Activated naive CD8-positive, alpha-beta T cell treated with anti-CD3 and anti-CD28 coated beads, Interleukin-2, amount 50 U/mL, for 24 hours (primary cell): Measurements from ENCODE around the gene ZNF516.

Experiments used
- ATAC-seq: fragments of 150-1000 bp; cut with Tn5 transposase; one replicate; pipeline ENCODE4 v1.10.0; 2021
- DNase-seq: peaks from one replicate; pipeline ENCODE4 v3.0.0; 2021
- H3K27ac Mint-ChIP-seq: one replicate; pipeline ENCODE4 v1.8.0; 2021; ENCODE audit warnings: mild to moderate bottlenecking, mixed read lengths
- H3K27me3 Mint-ChIP-seq: one replicate; pipeline ENCODE4 v1.8.0; 2021; ENCODE audit warnings: mixed read lengths
- H3K36me3 Mint-ChIP-seq: one replicate; pipeline ENCODE4 v1.8.0; 2021; ENCODE audit warnings: low read depth, mixed read lengths
- H3K4me1 Mint-ChIP-seq: one replicate; pipeline ENCODE4 v1.8.0; 2021; ENCODE audit warnings: mixed read lengths
- H3K4me3 Mint-ChIP-seq: one replicate; pipeline ENCODE4 v1.8.0; 2021; ENCODE audit warnings: mild to moderate bottlenecking, moderate library complexity, mixed read lengths
- H3K9me3 Mint-ChIP-seq: one replicate; pipeline ENCODE4 v1.8.0; 2021; ENCODE audit warnings: mixed read lengths

ZNF516 gene

DNA sequence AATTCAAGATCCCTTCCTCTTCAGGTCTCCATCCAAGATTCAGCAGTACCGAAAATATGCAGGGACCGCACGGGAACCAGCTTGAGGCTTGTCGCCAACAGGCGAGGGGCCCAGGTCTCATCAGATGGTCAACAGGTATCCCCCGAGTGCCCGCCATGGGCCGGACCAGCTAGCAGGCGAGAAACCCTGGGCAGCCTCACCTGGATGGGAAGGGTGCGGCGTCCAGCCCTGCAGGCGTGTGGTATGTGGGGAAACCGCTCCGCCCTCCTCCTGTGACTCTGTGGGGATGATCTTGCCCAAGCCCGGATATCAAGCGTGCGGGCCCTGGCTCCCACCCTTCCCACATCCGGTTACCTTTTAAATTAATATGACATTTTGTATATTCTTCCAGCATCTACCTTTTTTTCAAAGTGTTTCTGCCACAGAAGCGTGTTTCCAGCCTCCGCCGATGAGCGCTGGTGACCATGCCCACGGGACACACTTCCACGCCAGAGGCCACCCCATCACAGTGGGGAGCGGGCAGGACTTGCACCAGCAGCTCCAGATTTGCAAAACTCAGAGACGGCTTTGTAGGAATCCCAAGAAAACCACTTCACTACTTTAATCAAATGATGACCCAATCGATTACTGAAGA, 33.2 kb downstream of the ZNF516 start:
- Mint-ChIP-seq H3K4me1 (peaks cover 18% of the 10 kb centered on the region), H3K27me3 (no peaks in the 10 kb centered on the region), H3K27ac (no peak overlapping the region), H3K9me3 (no peaks in the 10 kb centered on the region), H3K36me3 (no peaks in the 10 kb centered on the region), H3K4me3 (no peak overlapping the region)
- no peak for ATAC-seq
- no peak for DNase-seq

DNA sequence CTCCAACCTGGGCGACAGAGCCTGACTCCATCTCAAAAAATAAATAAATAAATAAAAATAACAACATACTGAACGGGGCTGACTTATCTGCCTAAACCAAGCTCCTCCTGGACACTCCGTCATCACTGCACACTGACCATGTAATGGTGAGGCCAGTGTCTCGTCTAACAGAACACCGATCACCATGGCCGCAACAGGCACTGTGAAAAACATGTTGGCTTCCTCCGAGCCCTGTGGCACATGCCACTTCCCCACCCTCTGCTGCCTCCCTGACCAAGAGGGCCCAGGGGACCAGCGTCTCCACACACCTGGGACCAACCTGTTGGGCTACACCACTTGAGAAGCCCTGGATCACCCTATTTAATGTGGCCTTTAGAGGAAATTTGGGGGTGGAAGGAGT, 33.9 kb downstream of the ZNF516 start:
- Mint-ChIP-seq H3K27ac (no peak overlapping the region), H3K36me3 (no peaks in the 10 kb centered on the region), H3K9me3 (no peaks in the 10 kb centered on the region), H3K4me1 (peaks cover 17% of the 10 kb centered on the region), H3K27me3 (no peaks in the 10 kb centered on the region), H3K4me3 (no peak overlapping the region)
- DNase-seq (no peak), ATAC-seq (no peak)

- no peak for DNase-seq
- Mint-ChIP-seq H3K4me1 (peaks cover 17% of the 10 kb centered on the region), H3K4me3 (no peak overlapping the region), H3K9me3 (no peaks in the 10 kb centered on the region), H3K27ac (no peak overlapping the region), H3K36me3 (no peaks in the 10 kb centered on the region), H3K27me3 (no peaks in the 10 kb centered on the region)
- ATAC-seq: no peak
Observed at GRCh38 chr18:76460482-76460881, 34.6 kb downstream of the ZNF516 start.

GRCh38 chr18:76459687-76460350, 35.2 kb downstream of the ZNF516 start:
- Mint-ChIP-seq H3K9me3 (no peaks in the 10 kb centered on the region), H3K4me3 (no peak overlapping the region), H3K4me1 (peaks cover 21% of the 10 kb centered on the region), H3K27ac (no peak overlapping the region), H3K27me3 (no peaks in the 10 kb centered on the region), H3K36me3 (no peaks in the 10 kb centered on the region)
- ATAC-seq (no peak), DNase-seq (no peak)

GRCh38 chr18:76459312-76459686, 35.7 kb downstream of the ZNF516 start:
- ATAC-seq (no peak), DNase-seq (no peak)
- Mint-ChIP-seq H3K27ac (no peak overlapping the region), H3K9me3 (no peaks in the 10 kb centered on the region), H3K36me3 (no peaks in the 10 kb centered on the region), H3K4me1 (peaks cover 25% of the 10 kb centered on the region), H3K27me3 (no peaks in the 10 kb centered on the region), H3K4me3 (no peak overlapping the region)

DNA sequence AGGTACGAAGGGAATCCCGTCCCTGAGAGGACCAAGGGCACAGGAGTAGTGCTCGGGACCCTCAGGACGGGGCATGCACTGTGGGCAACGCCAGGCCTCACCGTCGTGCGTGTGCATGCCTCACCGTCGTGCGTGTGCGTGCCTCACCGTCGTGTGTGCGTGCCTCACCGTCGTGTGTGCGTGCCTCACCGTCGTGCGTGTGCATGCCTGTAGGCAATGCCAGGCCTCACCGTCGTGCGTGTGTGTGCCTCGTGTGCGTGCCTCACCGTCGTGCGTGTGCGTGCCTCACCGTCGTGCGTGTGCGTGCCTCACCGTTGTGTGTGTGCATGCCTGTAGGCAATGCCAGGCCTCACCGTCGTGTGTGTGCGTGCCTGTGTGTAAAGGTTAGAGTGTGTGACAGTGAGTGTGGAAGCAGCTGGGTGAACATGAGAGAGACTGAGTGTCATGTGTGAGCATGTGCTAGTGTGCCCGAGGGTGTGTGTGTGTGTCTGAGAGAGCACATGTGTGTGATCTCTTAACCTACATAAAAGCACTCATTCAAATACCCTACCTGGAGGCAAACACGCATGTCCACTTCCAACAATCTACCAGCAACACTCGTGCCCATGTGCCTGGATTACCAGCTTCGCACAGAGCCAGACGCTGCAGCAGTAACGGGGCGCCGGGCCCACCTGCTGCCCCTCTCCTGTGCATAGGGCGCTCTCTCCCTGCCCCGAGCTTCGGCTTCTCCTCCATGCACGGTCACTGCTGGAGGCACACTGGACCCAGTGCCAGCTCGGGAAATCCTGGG, 36.3 kb downstream of the ZNF516 start:
- H3K27me3 Mint-ChIP-seq: no peaks in the 10 kb centered on the region
- ATAC-seq (no peak), DNase-seq (no peak)
- no peak overlapping the region for H3K27ac Mint-ChIP-seq
- peaks cover 27% of the 10 kb centered on the region for H3K4me1 Mint-ChIP-seq
- no peaks in the 10 kb centered on the region for H3K9me3 Mint-ChIP-seq
- H3K36me3 Mint-ChIP-seq: no peaks in the 10 kb centered on the region
- H3K4me3 Mint-ChIP-seq: no peak overlapping the region

DNA sequence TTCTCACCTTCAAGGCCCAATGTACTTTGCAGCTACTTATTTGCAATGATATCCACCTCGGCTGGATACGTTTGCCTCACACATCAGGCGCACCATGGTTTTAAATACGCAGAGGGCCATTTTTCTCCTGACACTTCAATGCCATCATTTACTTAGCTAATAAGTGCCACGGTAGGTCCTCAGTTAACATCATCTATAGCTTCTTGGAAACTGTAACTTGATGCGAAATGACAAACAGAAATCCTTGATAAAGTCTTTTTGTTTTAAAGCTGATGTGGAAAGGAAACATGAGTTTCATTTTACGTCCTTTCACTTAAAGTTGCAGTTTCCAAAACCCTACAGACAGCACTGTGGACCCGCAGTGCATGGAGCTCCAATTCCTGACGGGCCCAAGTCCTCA, 37.1 kb downstream of the ZNF516 start:
- no peak overlapping the region for H3K27ac Mint-ChIP-seq
- H3K4me3 Mint-ChIP-seq: no peak overlapping the region
- no peaks in the 10 kb centered on the region for H3K9me3 Mint-ChIP-seq
- no peaks in the 10 kb centered on the region for H3K36me3 Mint-ChIP-seq
- no peak for ATAC-seq
- peaks cover 29% of the 10 kb centered on the region for H3K4me1 Mint-ChIP-seq
- H3K27me3 Mint-ChIP-seq: no peaks in the 10 kb centered on the region
- DNase-seq: no peak

GRCh38 chr18:76457475-76457874, 37.6 kb downstream of the ZNF516 start:
- peaks cover 34% of the 10 kb centered on the region for H3K4me1 Mint-ChIP-seq
- H3K9me3 Mint-ChIP-seq: no peaks in the 10 kb centered on the region
- ATAC-seq: no peak

GRCh38 chr18:76456823-76457222, 38.2 kb downstream of the ZNF516 start:
- Mint-ChIP-seq H3K4me1 (peaks cover 40% of the 10 kb centered on the region), H3K27ac (no peak overlapping the region), H3K9me3 (no peaks in the 10 kb centered on the region), H3K4me3 (no peak overlapping the region), H3K27me3 (no peaks in the 10 kb centered on the region), H3K36me3 (no peaks in the 10 kb centered on the region)
- no peak for DNase-seq
- ATAC-seq: no peak

More at GRCh38 chr18:76457475-76457874, 37.6 kb downstream of the ZNF516 start:
- Mint-ChIP-seq H3K27me3 (no peaks in the 10 kb centered on the region), H3K27ac (no peak overlapping the region), H3K4me3 (no peak overlapping the region), H3K36me3 (no peaks in the 10 kb centered on the region)
- no peak for DNase-seq

DNA sequence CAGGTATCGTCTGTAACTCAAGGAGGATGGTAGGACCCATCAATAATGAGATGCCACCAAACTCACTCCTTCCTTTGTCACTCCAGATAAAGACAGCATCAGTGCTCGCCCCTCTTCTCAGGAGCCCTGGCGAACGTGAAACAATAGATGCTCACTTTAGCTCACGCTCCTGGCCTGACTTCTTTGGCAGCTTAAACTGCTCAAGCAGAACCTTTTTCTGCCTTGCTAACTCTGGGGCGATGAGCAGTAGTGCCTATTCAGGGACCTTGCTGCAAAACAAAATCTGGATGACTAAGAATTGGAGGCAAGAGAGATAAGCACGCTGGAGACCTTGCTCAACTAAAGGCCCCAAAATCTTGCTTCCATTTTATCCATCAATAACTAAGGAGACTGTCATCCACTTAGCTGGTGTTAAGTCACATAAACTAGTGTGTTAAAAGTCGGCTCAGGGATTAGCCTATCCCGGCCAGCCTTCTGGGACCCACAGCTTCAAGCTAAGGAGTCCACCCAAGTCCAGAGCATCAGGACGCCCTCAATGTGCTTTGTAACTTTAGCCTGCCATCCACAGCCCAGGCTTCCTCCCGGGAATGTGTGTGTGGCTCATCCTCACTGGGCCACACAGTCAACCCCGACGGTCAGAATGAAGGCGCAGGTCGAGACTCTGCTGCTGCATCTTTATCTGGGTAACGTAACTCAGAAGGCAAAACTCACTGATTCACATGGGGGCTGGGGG, 38.9 kb downstream of the ZNF516 start:
- Mint-ChIP-seq H3K4me3 (no peak overlapping the region), H3K9me3 (no peaks in the 10 kb centered on the region), H3K27me3 (no peaks in the 10 kb centered on the region), H3K4me1 (peaks cover 47% of the 10 kb centered on the region), H3K27ac (no peak overlapping the region), H3K36me3 (no peaks in the 10 kb centered on the region)
- DNase-seq: no peak
- no peak for ATAC-seq

- Mint-ChIP-seq H3K27me3 (no peaks in the 10 kb centered on the region), H3K27ac (no peak overlapping the region), H3K9me3 (no peaks in the 10 kb centered on the region), H3K36me3 (no peaks in the 10 kb centered on the region), H3K4me1 (peaks cover 54% of the 10 kb centered on the region), H3K4me3 (no peak overlapping the region)
- DNase-seq: no peak
- ATAC-seq: no peak
Observed at GRCh38 chr18:76455003-76455676, 39.9 kb downstream of the ZNF516 start.

DNA sequence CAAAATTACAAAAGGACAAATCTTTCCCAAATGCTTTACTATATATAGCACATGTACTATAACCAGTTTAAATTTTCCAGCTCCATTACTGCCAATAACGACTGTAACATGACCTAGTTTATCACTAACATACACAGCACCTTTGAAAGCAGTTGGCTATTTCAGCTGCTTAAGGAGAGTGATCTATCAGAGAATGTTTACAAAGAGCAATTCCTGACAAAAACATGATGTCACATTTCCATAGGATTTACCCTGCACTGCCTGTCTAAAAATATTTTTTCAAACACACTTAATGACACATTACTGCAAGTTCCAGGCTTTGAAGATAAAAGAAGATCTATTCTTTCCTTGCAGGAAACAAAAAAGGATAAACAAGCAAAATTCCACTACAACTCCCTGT, 40.6 kb downstream of the ZNF516 start:
- ATAC-seq (no peak), DNase-seq (no peak)
- Mint-ChIP-seq H3K36me3 (no peaks in the 10 kb centered on the region), H3K4me3 (no peak overlapping the region), H3K4me1 (peaks cover 61% of the 10 kb centered on the region), H3K27ac (no peak overlapping the region), H3K9me3 (no peaks in the 10 kb centered on the region), H3K27me3 (no peaks in the 10 kb centered on the region)

DNA sequence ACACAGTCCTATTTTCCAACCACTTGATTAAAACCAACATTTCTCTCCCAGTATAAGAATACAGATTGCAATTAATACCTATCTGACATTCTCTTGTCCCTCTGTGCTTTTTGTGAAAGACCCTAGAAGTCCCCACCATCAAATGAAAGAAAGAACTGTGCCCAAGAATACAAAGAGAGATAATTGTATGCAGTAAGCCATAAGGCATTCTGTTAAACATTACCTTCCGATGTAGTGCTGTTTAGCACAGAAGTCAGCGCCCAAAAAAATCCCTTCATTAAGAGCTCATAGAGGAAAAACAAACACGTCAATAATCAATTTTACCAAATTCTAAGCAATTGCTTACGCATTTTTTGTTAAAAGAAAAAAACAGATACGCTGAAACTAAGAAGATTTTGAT, 41.1 kb downstream of the ZNF516 start:
- ATAC-seq: no peak
- peaks cover 66% of the 10 kb centered on the region for H3K4me1 Mint-ChIP-seq
- peaks cover 2% of the 10 kb centered on the region for H3K36me3 Mint-ChIP-seq
- H3K9me3 Mint-ChIP-seq: no peaks in the 10 kb centered on the region
- H3K4me3 Mint-ChIP-seq: no peak overlapping the region
- no peak for DNase-seq
- no peak overlapping the region for H3K27ac Mint-ChIP-seq
- no peaks in the 10 kb centered on the region for H3K27me3 Mint-ChIP-seq

DNA sequence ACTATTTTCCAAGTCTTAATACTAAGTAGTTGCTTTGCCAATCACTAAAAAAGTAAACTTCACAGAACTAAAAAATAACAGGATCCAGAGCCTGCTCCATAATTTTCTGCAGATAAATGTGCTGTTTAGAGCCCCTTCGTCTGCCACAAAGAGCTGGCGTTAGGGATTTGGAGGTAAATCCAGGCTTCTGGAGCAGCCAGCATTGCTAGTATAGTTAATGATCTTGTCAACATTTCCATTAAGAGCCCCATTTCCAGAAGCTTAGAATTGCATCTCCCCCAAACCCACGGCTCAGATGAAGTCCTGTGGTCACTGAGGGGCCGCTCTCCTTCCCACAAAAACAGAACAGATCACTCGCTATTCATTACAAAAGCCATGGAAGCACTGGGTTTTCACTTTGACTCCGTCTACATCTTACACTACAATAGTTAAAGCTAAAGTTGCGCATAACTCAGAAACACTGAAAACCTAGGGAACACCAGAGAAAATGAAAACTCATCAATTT, 41.9 kb downstream of the ZNF516 start:
- Mint-ChIP-seq H3K27me3 (no peaks in the 10 kb centered on the region), H3K4me3 (no peak overlapping the region), H3K9me3 (no peaks in the 10 kb centered on the region), H3K36me3 (peaks cover 2% of the 10 kb centered on the region), H3K4me1 (peaks cover 72% of the 10 kb centered on the region), H3K27ac (no peak overlapping the region)
- no peak for ATAC-seq
- DNase-seq: no peak
